MM.1S (cell line): ENCODE measurements around the gene CALD1.

ENCODE experiments used
- DNase-seq: peaks from one replicate; pipeline ENCODE4 v3.0.0-alpha.2; 2015
- H2AFZ ChIP-seq: fragments of 300-600 bp; sonication (generic); 2 replicates; pipeline ENCODE4 v1.6.0; 2016; ENCODE audit warnings: antibody characterized with exemption, low read length
- H3F3A ChIP-seq: fragments of 300-600 bp; sonication (generic); 2 replicates; pipeline ENCODE4 v1.6.1; 2016; ENCODE audit warnings: mild to moderate bottlenecking, antibody characterized with exemption, low read length, moderate library complexity, mixed read lengths; ENCODE audit not compliant: insufficient read depth
- H3K27ac ChIP-seq: fragments of 300-600 bp; sonication (generic); 2 replicates; pipeline ENCODE4 v1.5.1; 2016; ENCODE audit warnings: mild to moderate bottlenecking, low read length
- H3K27me3 ChIP-seq: fragments of 300-600 bp; sonication (generic); replicated peaks from 2 replicates; pipeline ENCODE4 v1.6.0; 2016; ENCODE audit warnings: low read length; ENCODE audit not compliant: insufficient read depth
- H3K36me3 ChIP-seq: fragments of 300-600 bp; sonication (generic); replicated peaks from 2 replicates; pipeline ENCODE4 v1.6.1; 2016; ENCODE audit warnings: mild to moderate bottlenecking, low read length, mixed read lengths; ENCODE audit not compliant: insufficient read depth
- H3K4me1 ChIP-seq: fragments of 300-600 bp; sonication (generic); 2 replicates; pipeline ENCODE4 v1.6.1; 2016; ENCODE audit warnings: low read length, mixed read lengths
- H3K4me2 ChIP-seq: fragments of 300-600 bp; sonication (generic); 2 replicates; pipeline ENCODE4 v1.6.0; 2016; ENCODE audit warnings: low read depth, low read length
- H3K4me3 ChIP-seq: fragments of 300-600 bp; sonication (generic); 2 replicates; pipeline ENCODE4 v1.5.1; 2016; ENCODE audit warnings: low read length, mixed read lengths
- H3K79me2 ChIP-seq: fragments of 300-600 bp; sonication (generic); 2 replicates; pipeline ENCODE4 v1.6.1; 2016; ENCODE audit warnings: mixed run types, low read length, mixed read lengths
- H3K9ac ChIP-seq: fragments of 300-600 bp; sonication (generic); 2 replicates; pipeline ENCODE4 v1.6.1; 2016; ENCODE audit warnings: low read length, mixed read lengths
- H3K9me2 ChIP-seq: fragments of 300-600 bp; sonication (generic); replicated peaks from 2 replicates; pipeline ENCODE4 v1.6.1; 2016; ENCODE audit warnings: mild to moderate bottlenecking, low read length, mixed read lengths; ENCODE audit not compliant: insufficient read depth
- H3K9me3 ChIP-seq: fragments of 300-600 bp; sonication (generic); replicated peaks from 2 replicates; pipeline ENCODE4 v1.6.1; 2016; ENCODE audit warnings: mild to moderate bottlenecking, low read length, mixed read lengths; ENCODE audit not compliant: insufficient read depth
- H4K20me1 ChIP-seq: fragments of 300-600 bp; sonication (generic); 2 replicates; pipeline ENCODE4 v1.6.1; 2016; ENCODE audit warnings: mild to moderate bottlenecking, low read length, moderate library complexity, mixed read lengths; ENCODE audit not compliant: insufficient read depth
- CTCF ChIP-seq: fragments of 300-600 bp; sonication (generic); IDR thresholded peaks from 2 replicates; pipeline ENCODE4 v1.5.1; 2016; ENCODE audit warnings: antibody characterized with exemption, low read length, mixed read lengths
- EZH2 ChIP-seq: fragments of 300-600 bp; sonication (generic); optimal IDR thresholded peaks from 2 replicates; pipeline ENCODE3; 2017; ENCODE audit warnings: low read depth, mild to moderate bottlenecking, antibody characterized with exemption, low read length, mixed read lengths
- EZH2phosphoT487 ChIP-seq: fragments of 300-600 bp; sonication (generic); IDR thresholded peaks from 2 replicates; pipeline ENCODE4 v1.6.1; 2018; ENCODE audit warnings: antibody characterized with exemption, low read length

Gene CALD1

GRCh38 chr7:134787064-134787463, 7.6 kb downstream of the CALD1 start:
- no peaks in the 10 kb centered on the region for H3K4me1 ChIP-seq
- no peaks in the 10 kb centered on the region for H3F3A ChIP-seq
- TF ChIP-seq EZH2phosphoT487 (no peak), EZH2 (no peak), CTCF (no peak)
- H3K4me2 ChIP-seq = no peak overlapping the region
- H3K9me3 ChIP-seq = no peaks in the 10 kb centered on the region
- H3K79me2 ChIP-seq = no peaks in the 10 kb centered on the region
- DNase-seq = no peak
- no peaks in the 10 kb centered on the region for H3K27me3 ChIP-seq
- H4K20me1 ChIP-seq = no peaks in the 10 kb centered on the region
- H3K9me2 ChIP-seq = no peaks in the 10 kb centered on the region
- H2AFZ ChIP-seq = no peak overlapping the region
- H3K27ac ChIP-seq = no peak overlapping the region
- no peak overlapping the region for H3K9ac ChIP-seq
- H3K36me3 ChIP-seq = no peaks in the 10 kb centered on the region
- no peak overlapping the region for H3K4me3 ChIP-seq

- H3K4me2 ChIP-seq = no peak overlapping the region
- H3F3A ChIP-seq = no peaks in the 10 kb centered on the region
- H3K9me3 ChIP-seq = no peaks in the 10 kb centered on the region
- no peak overlapping the region for H3K9ac ChIP-seq
- H4K20me1 ChIP-seq = no peaks in the 10 kb centered on the region
- no peaks in the 10 kb centered on the region for H3K27me3 ChIP-seq
- H3K4me1 ChIP-seq = no peaks in the 10 kb centered on the region
- TF ChIP-seq CTCF (no peak), EZH2phosphoT487 (no peak)
- H3K79me2 ChIP-seq = no peaks in the 10 kb centered on the region
- H3K4me3 ChIP-seq = no peak overlapping the region
- H3K36me3 ChIP-seq = no peaks in the 10 kb centered on the region
- no peak for DNase-seq
- H3K9me2 ChIP-seq = no peaks in the 10 kb centered on the region
- H2AFZ ChIP-seq = no peak overlapping the region
- no peak overlapping the region for H3K27ac ChIP-seq
These were observed 8.3 kb downstream of the CALD1 start for GRCh38 chr7:134787720-134788119.

DNA sequence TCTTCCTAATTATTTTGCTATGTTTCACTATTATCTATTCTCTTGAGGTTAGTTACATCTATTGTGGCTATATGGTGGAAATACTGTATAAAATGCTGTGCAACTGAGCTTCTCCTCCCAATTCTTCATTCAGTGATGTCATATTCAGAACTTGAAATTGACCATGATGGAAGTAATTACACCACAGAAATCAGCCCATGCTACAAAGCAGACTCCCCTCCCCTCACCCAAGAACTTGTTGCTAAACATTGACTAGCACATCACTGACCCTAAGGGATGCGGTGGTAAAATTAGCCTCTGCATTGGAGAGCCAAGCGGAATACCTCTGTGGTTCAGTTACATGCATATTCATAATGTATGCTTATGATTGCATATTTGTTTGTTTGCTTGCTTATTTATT, 8.8 kb downstream of the CALD1 start:
- Histone ChIP-seq H3K79me2 (no peaks in the 10 kb centered on the region), H3K9me3 (no peaks in the 10 kb centered on the region), H3K27me3 (no peaks in the 10 kb centered on the region), H3F3A (no peaks in the 10 kb centered on the region), H2AFZ (no peak overlapping the region), H3K36me3 (no peaks in the 10 kb centered on the region), H3K4me3 (no peak overlapping the region), H4K20me1 (no peaks in the 10 kb centered on the region), H3K4me1 (no peaks in the 10 kb centered on the region), H3K9ac (no peak overlapping the region), H3K4me2 (no peak overlapping the region), H3K27ac (no peak overlapping the region), H3K9me2 (no peaks in the 10 kb centered on the region)
- no peak for TF ChIP-seq EZH2phosphoT487
- TF ChIP-seq CTCF = no peak
- no peak for TF ChIP-seq EZH2
- DNase-seq = no peak
